Measurements from ENCODE around the gene SP110. TPM values are rescaled to one million over a fixed set of nuclear protein-coding genes. Genes with fewer than 3 reads are reported as not detected.
"Not testable (repeated sequence)": the region's sequence is repeated elsewhere in the genome, so short reads cannot be mapped to it uniquely, and the experiment has no call there.

SP110 gene
- total RNA-seq, 2 donors from 2014 or later, result 118 to 128 TPM

- Mint-ChIP-seq H3K4me1 (ENCODE audit: low read depth) (peaks cover 16% of the 10 kb centered on the region), H3K4me3 (no peak overlapping the region), H3K36me3 (ENCODE audit: insufficient read depth in 2 of 2) (peaks cover 1 to 2% of the 10 kb centered on the region in 2 donors), H3K27ac (no peak overlapping the region), H3K9me3 (no peaks in the 10 kb centered on the region), H3K27me3 (ENCODE audit: low read depth) (no peaks in the 10 kb centered on the region)
- ATAC-seq (replicated peaks in 1 of 2), result no peak
- DNase-seq, result no peak
Observed at GRCh38 chr2:230128623-230129342, 91.0 kb downstream of the SP110 start.

GRCh38 chr2:230127195-230127594 lies 92.6 kb downstream of the SP110 start:
- Mint-ChIP-seq H3K27ac (no peak overlapping the region), H3K4me3 (no peak overlapping the region), H3K36me3 (ENCODE audit: insufficient read depth in 2 of 2) (no peaks in the 10 kb centered on the region), H3K9me3 (no peaks in the 10 kb centered on the region), H3K4me1 (ENCODE audit: low read depth) (peaks cover 16% of the 10 kb centered on the region), H3K27me3 (ENCODE audit: low read depth) (no peaks in the 10 kb centered on the region)
- ATAC-seq (replicated peaks in 1 of 2) (no peak), DNase-seq (no peak)

- no peaks in the 10 kb centered on the region for H3K27me3 Mint-ChIP-seq (ENCODE audit: low read depth)
- peak overlapping the region; percentile 42 to 51 for H3K4me3 Mint-ChIP-seq
- peaks cover 16% of the 10 kb centered on the region for H3K4me1 Mint-ChIP-seq (ENCODE audit: low read depth)
- DNase-seq (peak in 1 of 2 donors; percentile 8), ATAC-seq (replicated peaks in 1 of 2) (peak; percentile 38 to 45)
- no peaks in the 10 kb centered on the region for H3K36me3 Mint-ChIP-seq (ENCODE audit: insufficient read depth in 2 of 2)
- peaks cover 3% of the 10 kb centered on the region in 2 donors for H3K9me3 Mint-ChIP-seq
- H3K27ac Mint-ChIP-seq, result no peak overlapping the region
Observed at GRCh38 chr2:230124757-230125431, 94.9 kb downstream of the SP110 start.

- Mint-ChIP-seq H3K4me1 (ENCODE audit: low read depth) (peaks cover 16% of the 10 kb centered on the region), H3K36me3 (ENCODE audit: insufficient read depth in 2 of 2) (no peaks in the 10 kb centered on the region), H3K27ac (no peak overlapping the region), H3K4me3 (no peak overlapping the region), H3K9me3 (peaks cover 3% of the 10 kb centered on the region in 2 donors), H3K27me3 (ENCODE audit: low read depth) (no peaks in the 10 kb centered on the region)
- DNase-seq (no peak), ATAC-seq (replicated peaks in 1 of 2) (no peak)
Observed at GRCh38 chr2:230124235-230124634, 95.5 kb downstream of the SP110 start.

- H3K9me3 Mint-ChIP-seq; DNase-seq; H3K27me3 Mint-ChIP-seq (ENCODE audit: low read depth); H3K27ac Mint-ChIP-seq; H3K36me3 Mint-ChIP-seq (ENCODE audit: insufficient read depth in 2 of 2); ATAC-seq (replicated peaks in 1 of 2); H3K4me3 Mint-ChIP-seq: not testable (repeated sequence)
- H3K4me1 Mint-ChIP-seq (ENCODE audit: low read depth), result peaks cover 12% of the 10 kb centered on the region
Observed at GRCh38 chr2:230120376-230120775, 99.4 kb downstream of the SP110 start.

- H3K27ac Mint-ChIP-seq; H3K36me3 Mint-ChIP-seq (ENCODE audit: insufficient read depth in 2 of 2); H3K9me3 Mint-ChIP-seq; DNase-seq; ATAC-seq (replicated peaks in 1 of 2); H3K4me3 Mint-ChIP-seq; H3K4me1 Mint-ChIP-seq (ENCODE audit: low read depth): not testable (repeated sequence)
- H3K27me3 Mint-ChIP-seq (ENCODE audit: low read depth), result peaks cover 14% of the 10 kb centered on the region
Observed at GRCh38 chr2:230119827-230120226, 100.0 kb downstream of the SP110 start.

Other genes with a start within 250 kb of the SP110 start
- 1 to 10 TPM in 1 of 2 donors, under 1 TPM in 1; 0.37 to 2.2 TPM for gene SLC16A14, start 151.1 kb downstream of the SP110 start, total RNA-seq
- 100 to 1,000 TPM; 102 to 109 TPM for gene SP140, start 5.8 kb upstream of the SP110 start, total RNA-seq
- 10 to 100 TPM; 59.9 to 63.0 TPM for gene SP140L, start 107.2 kb upstream of the SP110 start, total RNA-seq
- gene SP100, start 196.2 kb upstream of the SP110 start, total RNA-seq, result 100 to 1,000 TPM; 156 to 217 TPM